HCT116 (cell line): Measurements from ENCODE around the gene HCRTR1. TPM values are rescaled to one million over a fixed set of nuclear protein-coding genes. Genes with fewer than 3 reads are reported as not detected.

ENCODE experiments used
- ATAC-seq: fragments of 200-7000 bp; cut with Tn5 transposase; 2 replicates; pipeline ENCODE4 v1.9.1; 2020; ENCODE audit warnings: mild to moderate bottlenecking, moderate library complexity
- BruUV-seq: library from RNA; stranded (reverse); fragments of 400-500 nt; replicated peaks from 2 replicates; lab custom pipeline; 2021; lab: Mats Ljungman, UMichigan
- CTCF ChIA-PET: fragments of 300-600 bp; sonication (Branson Sonifier 250); formaldehyde crosslinking; loops from one replicate; lab custom pipeline; 2021; ENCODE audit warnings: antibody characterized with exemption; lab: Charles Lee
- POLR2A ChIA-PET: fragments of 300-600, 350-600 bp; sonication (Branson Sonifier 250); formaldehyde crosslinking; loops from one replicate; lab custom pipeline; 2021; ENCODE audit warnings: antibody characterized with exemption; lab: Charles Lee
- RAD21 ChIA-PET, 2 experiments: fragments of 300-600 bp; sonication (Branson Sonifier 250); formaldehyde crosslinking; loops; one replicate each; lab custom pipeline; 2023; ENCODE audit warnings: low total read pairs in 2 of 2; ENCODE audit not compliant: uncharacterized antibody in 2 of 2, unreplicated experiment in 2 of 2, low non-redundant PET in 1 of 2; lab: Charles Lee
- DNase-seq: peaks from one replicate; pipeline ENCODE4 v3.0.0-alpha.2; 2010; ENCODE audit warnings: low read depth, low spot score
- H2AFZ ChIP-seq: fragments of 200-600 bp; shearing (Covaris generic), sonication (generic); 2 replicates; pipeline ENCODE4 v1.6.1; 2017; ENCODE audit warnings: low read depth, mixed run types, mixed read lengths, antibody characterized with exemption, low read length; ENCODE audit not compliant: poor library complexity, severe bottlenecking
- H3K27ac ChIP-seq: 2 replicates; pipeline ENCODE4 v1.5.1; 2012; ENCODE audit warnings: low read depth, low read length
- H3K27me3 ChIP-seq: fragments of 200-600 bp; sonication (generic); 2 replicates; pipeline ENCODE4 v1.6.1; 2016; ENCODE audit warnings: mixed run types, low read length, mixed read lengths; ENCODE audit not compliant: insufficient read depth
- H3K36me3 ChIP-seq, 2 experiments: fragments of 200-500 bp in 1 of 2; fragments of 200-600 bp in 1 of 2; sonication (Bioruptor generic) in 1 of 2; sonication (generic) in 1 of 2; 2 replicates each; pipeline versions ENCODE4 v1.5.1 to v1.6.1; 2014 to 2016; ENCODE audit warnings: low read length in 2 of 2, inconsistent platforms in 1 of 2, mixed read lengths in 1 of 2, mixed run types in 1 of 2; ENCODE audit not compliant: insufficient read depth in 2 of 2, control insufficient read depth in 1 of 2
- H3K4me1 ChIP-seq, 2 experiments: fragments of 200-600 bp in 1 of 2; sonication (generic) in 1 of 2; 2 replicates each; pipeline versions ENCODE4 v1.5.1 to v1.6.1; 2012 to 2017; ENCODE audit warnings: low read length in 2 of 2, inconsistent platforms in 1 of 2, mild to moderate bottlenecking in 1 of 2, mixed read lengths in 1 of 2, mixed run types in 1 of 2, moderate library complexity in 1 of 2; ENCODE audit not compliant: insufficient read depth in 2 of 2, control insufficient read depth in 1 of 2
- H3K4me2 ChIP-seq: fragments of 200-600 bp; sonication (generic); 2 replicates; pipeline ENCODE4 v1.6.1; 2017; ENCODE audit warnings: mixed run types, low read length, mixed read lengths
- H3K4me3 ChIP-seq, 2 experiments: fragments of 200-600 bp in 1 of 2; sonication (generic) in 1 of 2; replicated peaks in 1 of 2; 2 replicates each; pipeline ENCODE4 v1.5.1; 2011 to 2016; ENCODE audit warnings: low read length in 2 of 2, control low read depth in 1 of 2, low read depth in 1 of 2, mild to moderate bottlenecking in 1 of 2, mixed read lengths in 1 of 2, mixed run types in 1 of 2
- H3K79me2 ChIP-seq: fragments of 200-600 bp; sonication (generic); 2 replicates; pipeline ENCODE4 v1.6.1; 2017; ENCODE audit warnings: mild to moderate bottlenecking, mixed run types, low read length, moderate library complexity, mixed read lengths; ENCODE audit not compliant: insufficient read depth
- H3K9ac ChIP-seq: fragments of 200-600 bp; sonication (generic); 2 replicates; pipeline ENCODE4 v1.6.1; 2016; ENCODE audit warnings: low read length, mixed read lengths
- H3K9me2 ChIP-seq: fragments of 200-600 bp; sonication (generic), shearing (Covaris generic); 2 replicates; pipeline ENCODE4 v1.6.1; 2017; ENCODE audit warnings: mixed run types, mild to moderate bottlenecking, moderate library complexity; ENCODE audit not compliant: insufficient read depth
- H3K9me3 ChIP-seq, 2 experiments: fragments of 200-500 bp in 1 of 2; fragments of 200-600 bp in 1 of 2; sonication (Bioruptor generic) in 1 of 2; sonication (generic) in 1 of 2; 2 replicates each; pipeline ENCODE4 v1.6.1; 2014 to 2017; ENCODE audit warnings: low read length in 2 of 2, mixed read lengths in 2 of 2, inconsistent platforms in 1 of 2, low read depth in 1 of 2, mild to moderate bottlenecking in 1 of 2, mixed run types in 1 of 2, moderate library complexity in 1 of 2; ENCODE audit not compliant: control insufficient read depth in 1 of 2, insufficient read depth in 1 of 2
- H4K20me1 ChIP-seq: fragments of 200-600 bp; sonication (generic), shearing (Covaris generic); 2 replicates; pipeline ENCODE4 v1.6.1; 2017; ENCODE audit warnings: mixed run types, mild to moderate bottlenecking, moderate library complexity; ENCODE audit not compliant: insufficient read depth
- ATF3 ChIP-seq: IDR thresholded peaks from 2 replicates; pipeline ENCODE4 v1.6.1; 2012
- CBX3 ChIP-seq: IDR thresholded peaks from 2 replicates; pipeline ENCODE4 v1.6.1; 2012; ENCODE audit warnings: low read depth
- EGR1 ChIP-seq: IDR thresholded peaks from 2 replicates; pipeline ENCODE4 v1.6.1; 2012; ENCODE audit warnings: low read depth
- ELF1 ChIP-seq: IDR thresholded peaks from 2 replicates; pipeline ENCODE4 v1.6.1; 2012; ENCODE audit warnings: low read depth, borderline replicate concordance
- EZH2 ChIP-seq: fragments of 200-600 bp; sonication (generic); IDR thresholded peaks from 2 replicates; pipeline ENCODE4 v1.6.1; 2017; ENCODE audit warnings: antibody characterized with exemption, mixed run types
- EZH2phosphoT487 ChIP-seq: fragments of 200-600 bp; IDR thresholded peaks from 2 replicates; pipeline ENCODE4 v1.6.1; 2018; ENCODE audit warnings: antibody characterized with exemption, borderline replicate concordance
- FOSL1 ChIP-seq: IDR thresholded peaks from 2 replicates; pipeline ENCODE4 v1.6.1; 2012; ENCODE audit warnings: low read depth
- JUND ChIP-seq: IDR thresholded peaks from 2 replicates; pipeline ENCODE4 v1.6.1; 2012
- POLR2AphosphoS5 ChIP-seq: IDR thresholded peaks from 2 replicates; pipeline ENCODE4 v1.6.1; 2011; ENCODE audit warnings: mild to moderate bottlenecking, low read depth, low read length, moderate library complexity
- RAD21 ChIP-seq: IDR thresholded peaks from 2 replicates; pipeline ENCODE4 v1.6.1; 2012; ENCODE audit warnings: low read depth, mild to moderate bottlenecking
- SIN3A ChIP-seq: IDR thresholded peaks from 2 replicates; pipeline ENCODE4 v1.6.1; 2012; ENCODE audit warnings: low read depth
- SP1 ChIP-seq: IDR thresholded peaks from 2 replicates; pipeline ENCODE4 v1.6.1; 2012; ENCODE audit warnings: low read depth
- SRF ChIP-seq: IDR thresholded peaks from 2 replicates; pipeline ENCODE4 v1.6.1; 2012; ENCODE audit warnings: low read depth
- TCF7L2 ChIP-seq: IDR thresholded peaks from 2 replicates; pipeline ENCODE4 v1.7.0; 2011; ENCODE audit warnings: borderline replicate concordance, inconsistent platforms; ENCODE audit not compliant: insufficient read depth, insufficient read length; ENCODE audit errors: extremely low read depth
- YY1 ChIP-seq: IDR thresholded peaks from 2 replicates; pipeline ENCODE4 v1.6.1; 2011; ENCODE audit warnings: low read length, low read depth, moderate library complexity, mild to moderate bottlenecking; ENCODE audit not compliant: insufficient replicate concordance; ENCODE audit errors: extremely low read depth
- ZBTB33 ChIP-seq: IDR thresholded peaks from 2 replicates; pipeline ENCODE4 v1.6.1; 2011; ENCODE audit warnings: mild to moderate bottlenecking, low read length, moderate library complexity; ENCODE audit not compliant: insufficient replicate concordance; ENCODE audit errors: extremely low read depth
- ZFX ChIP-seq: fragments of 450-650 bp; IDR thresholded peaks from 2 replicates; pipeline ENCODE4 v1.6.1; 2017
- ZNF274 ChIP-seq: fragments of 200-500 bp; sonication (Bioruptor generic); IDR thresholded peaks from 2 replicates; pipeline ENCODE4 v1.6.1; 2014; ENCODE audit warnings: mild to moderate bottlenecking, low read depth, low read length, inconsistent platforms
- intact Hi-C: fragments of 100-400 bp; cut with micrococcal nuclease; formaldehyde crosslinking; loops from 2 replicates; pipeline ENCODE4 v1.10.0; 2022
- total RNA-seq: library from RNA; stranded (reverse); gene quantifications from one replicate; pipeline ENCODE4 v1.2.1, GENCODE V29; 2021; ENCODE audit not compliant: unreplicated experiment
- TF ChIP-seq, protein P1 (sequence below): IDR thresholded peaks from 2 replicates; pipeline ENCODE4 v1.6.1; 2012
- TF ChIP-seq, protein P2 (sequence below): IDR thresholded peaks from 2 replicates; pipeline ENCODE4 v1.6.1; 2012; ENCODE audit warnings: low read depth

Gene HCRTR1
- total RNA-seq, 1 experiment from 2014 or later = not detected

DNA sequence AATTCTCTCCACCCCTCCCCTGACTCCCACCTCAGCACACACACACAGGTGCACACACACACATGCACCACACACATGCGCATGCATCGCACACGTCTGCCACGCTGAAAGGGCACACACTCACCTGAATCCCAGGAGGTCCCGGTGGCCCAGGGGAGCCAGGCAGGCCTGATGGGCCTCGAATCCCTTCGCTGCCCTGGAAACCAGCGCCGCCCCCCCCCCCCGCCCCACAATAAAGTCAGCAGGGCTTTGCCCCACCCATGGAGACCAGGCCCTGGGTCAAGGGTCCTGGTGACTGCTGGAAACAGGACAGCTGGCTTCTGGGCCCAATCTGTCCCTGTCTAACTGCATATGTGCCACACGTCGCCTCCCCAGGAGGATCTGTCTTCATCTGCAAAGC lies 45.0 kb downstream of the HCRTR1 start:
- no peaks in the 10 kb centered on the region for H3K36me3 ChIP-seq
- RAD21 ChIA-PET = no interaction called here
- CTCF ChIA-PET = interaction anchor here (1.1 to 6.0 kb wide), 2 partner anchors 83 to 126 kb away, joined by 3 to 105 read pairs; no protein-coding TSS in a partner anchor
- POLR2A ChIA-PET = no interaction called here
- no peak overlapping the region for H3K27ac ChIP-seq
- H2AFZ ChIP-seq = no peak overlapping the region
- TF ChIP-seq EGR1 = no peak
- TF ChIP-seq, protein P1, sequence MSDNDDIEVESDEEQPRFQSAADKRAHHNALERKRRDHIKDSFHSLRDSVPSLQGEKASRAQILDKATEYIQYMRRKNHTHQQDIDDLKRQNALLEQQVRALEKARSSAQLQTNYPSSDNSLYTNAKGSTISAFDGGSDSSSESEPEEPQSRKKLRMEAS = no peak
- no peak for TF ChIP-seq ATF3
- TF ChIP-seq CBX3 = no peak
- no peak for TF ChIP-seq EZH2
- no peak for TF ChIP-seq RAD21
- TF ChIP-seq FOSL1 = no peak
- no peak for TF ChIP-seq YY1
- no peak for TF ChIP-seq TCF7L2
- no peak for TF ChIP-seq SP1
- no peak for TF ChIP-seq ZFX
- no peak for TF ChIP-seq SRF
- no peak for TF ChIP-seq ELF1
- no peak for TF ChIP-seq ZNF274
- TF ChIP-seq, protein P2, sequence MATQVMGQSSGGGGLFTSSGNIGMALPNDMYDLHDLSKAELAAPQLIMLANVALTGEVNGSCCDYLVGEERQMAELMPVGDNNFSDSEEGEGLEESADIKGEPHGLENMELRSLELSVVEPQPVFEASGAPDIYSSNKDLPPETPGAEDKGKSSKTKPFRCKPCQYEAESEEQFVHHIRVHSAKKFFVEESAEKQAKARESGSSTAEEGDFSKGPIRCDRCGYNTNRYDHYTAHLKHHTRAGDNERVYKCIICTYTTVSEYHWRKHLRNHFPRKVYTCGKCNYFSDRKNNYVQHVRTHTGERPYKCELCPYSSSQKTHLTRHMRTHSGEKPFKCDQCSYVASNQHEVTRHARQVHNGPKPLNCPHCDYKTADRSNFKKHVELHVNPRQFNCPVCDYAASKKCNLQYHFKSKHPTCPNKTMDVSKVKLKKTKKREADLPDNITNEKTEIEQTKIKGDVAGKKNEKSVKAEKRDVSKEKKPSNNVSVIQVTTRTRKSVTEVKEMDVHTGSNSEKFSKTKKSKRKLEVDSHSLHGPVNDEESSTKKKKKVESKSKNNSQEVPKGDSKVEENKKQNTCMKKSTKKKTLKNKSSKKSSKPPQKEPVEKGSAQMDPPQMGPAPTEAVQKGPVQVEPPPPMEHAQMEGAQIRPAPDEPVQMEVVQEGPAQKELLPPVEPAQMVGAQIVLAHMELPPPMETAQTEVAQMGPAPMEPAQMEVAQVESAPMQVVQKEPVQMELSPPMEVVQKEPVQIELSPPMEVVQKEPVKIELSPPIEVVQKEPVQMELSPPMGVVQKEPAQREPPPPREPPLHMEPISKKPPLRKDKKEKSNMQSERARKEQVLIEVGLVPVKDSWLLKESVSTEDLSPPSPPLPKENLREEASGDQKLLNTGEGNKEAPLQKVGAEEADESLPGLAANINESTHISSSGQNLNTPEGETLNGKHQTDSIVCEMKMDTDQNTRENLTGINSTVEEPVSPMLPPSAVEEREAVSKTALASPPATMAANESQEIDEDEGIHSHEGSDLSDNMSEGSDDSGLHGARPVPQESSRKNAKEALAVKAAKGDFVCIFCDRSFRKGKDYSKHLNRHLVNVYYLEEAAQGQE = no peak
- no peak for TF ChIP-seq ZBTB33
- TF ChIP-seq POLR2AphosphoS5 = no peak
- no peak for TF ChIP-seq JUND
- TF ChIP-seq EZH2phosphoT487 = no peak
- no peak for TF ChIP-seq SIN3A
- no peak for DNase-seq
- H3K79me2 ChIP-seq = no peaks in the 10 kb centered on the region
- no peak overlapping the region for H3K9ac ChIP-seq
- H3K27me3 ChIP-seq = no peaks in the 10 kb centered on the region
- H3K9me3 ChIP-seq = no peaks in the 10 kb centered on the region
- H3K4me1 ChIP-seq = peaks cover 9 to 12% of the 10 kb centered on the region in 2 experiments
- no peak for ATAC-seq
- intact Hi-C loops = loop anchor here (10.0 kb wide), 1 partner anchor 302 kb away; no protein-coding TSS in a partner anchor
- H3K9me2 ChIP-seq = no peaks in the 10 kb centered on the region
- no peak overlapping the region for H3K4me2 ChIP-seq
- H4K20me1 ChIP-seq = no peaks in the 10 kb centered on the region
- H3K4me3 ChIP-seq = no peak overlapping the region
- no TSS peak for BruUV-seq
